GM19240 (cell line): Measurements from ENCODE around the gene TMEM43.

ENCODE experiments used
- DNase-seq: peaks from one replicate; pipeline ENCODE4 v3.0.0; 2011; ENCODE audit warnings: low spot score; ENCODE audit not compliant: insufficient read length

Gene TMEM43

GRCh38 chr3:14121859-14122258 lies 3.0 kb upstream of the TMEM43 start:
- DNase-seq: no peak

- no peak for DNase-seq
Observed at GRCh38 chr3:14122301-14122700, 2.6 kb upstream of the TMEM43 start.

GRCh38 chr3:14123308-14124222 lies 1.3 kb upstream of the TMEM43 start:
- no peak for DNase-seq

GRCh38 chr3:14124223-14124614 lies 633 bp upstream of the TMEM43 start:
- peak; percentile 60 for DNase-seq

- DNase-seq: no peak
Observed at GRCh38 chr3:14125193-14126016, 553 bp downstream of the TMEM43 start.

GRCh38 chr3:14126017-14126886 lies 1.4 kb downstream of the TMEM43 start:
- no peak for DNase-seq

GRCh38 chr3:14126887-14127505 lies 2.1 kb downstream of the TMEM43 start:
- DNase-seq: no peak

GRCh38 chr3:14127516-14128161 lies 2.8 kb downstream of the TMEM43 start:
- DNase-seq: no peak

GRCh38 chr3:14128724-14129123 lies 3.9 kb downstream of the TMEM43 start:
- no peak for DNase-seq

GRCh38 chr3:14129296-14129695 lies 4.4 kb downstream of the TMEM43 start:
- no peak for DNase-seq

GRCh38 chr3:14130230-14130629 lies 5.4 kb downstream of the TMEM43 start:
- DNase-seq: no peak

- no peak for DNase-seq
Observed at GRCh38 chr3:14130707-14131106, 5.9 kb downstream of the TMEM43 start.

- no peak for DNase-seq
Observed at GRCh38 chr3:14131134-14131533, 6.3 kb downstream of the TMEM43 start.

GRCh38 chr3:14132120-14132519 lies 7.3 kb downstream of the TMEM43 start:
- DNase-seq: no peak

GRCh38 chr3:14132689-14133088 lies 7.8 kb downstream of the TMEM43 start:
- DNase-seq: no peak

GRCh38 chr3:14133188-14133800 lies 8.4 kb downstream of the TMEM43 start:
- DNase-seq: no peak

GRCh38 chr3:14133876-14134275 lies 9.0 kb downstream of the TMEM43 start:
- DNase-seq: no peak

- DNase-seq: no peak
Observed at GRCh38 chr3:14134291-14134690, 9.4 kb downstream of the TMEM43 start.

GRCh38 chr3:14135581-14135980 lies 10.7 kb downstream of the TMEM43 start:
- DNase-seq: no peak

GRCh38 chr3:14137004-14137403 lies 12.2 kb downstream of the TMEM43 start:
- no peak for DNase-seq
